H1 (cell line): ENCODE results near the gene CNNM3. TPM values are rescaled to one million over a fixed set of nuclear protein-coding genes. Genes with fewer than 3 reads are reported as not detected.

ENCODE experiments used
- NRF1 ChIP-seq: IDR thresholded peaks from 2 replicates; pipeline ENCODE4 v1.6.1; 2011; ENCODE audit warnings: mild to moderate bottlenecking, low read depth, low read length, improper control_type of control experiment
- POLR2AphosphoS5 ChIP-seq: IDR thresholded peaks from 2 replicates; pipeline ENCODE4 v1.6.1; 2011; ENCODE audit warnings: low read depth, low read length
- polyA plus RNA-seq, 7 experiments: library from polyadenylated mRNA; depleted of rRNA in 3 of 7; stranded (reverse) in 5 of 7; unstranded in 2 of 7; fragments of >200 nt in 5 of 7; fragments of 200-250 nt in 2 of 7; gene quantifications; 1 replicate in 5 of 7; 2 replicates in 1 of 7; 4 replicates in 1 of 7; pipeline versions ENCODE4 v1.2.1 to v1.2.3, GENCODE V29; 2011 to 2013; ENCODE audit warnings: missing spikeins in 2 of 7, mixed read lengths in 2 of 7
- total RNA-seq: library from RNA; stranded (reverse); fragmentation: NEBNext Ultra II Directional; extraction: Animal tissue kit (Norgen Biotek cat#: 25700); gene quantifications from 2 replicates; pipeline ENCODE4 v1.2.1, GENCODE V29; 2021

The CNNM3 gene
- total and polyA plus RNA-seq, 2 of the 8 experiments (the other 6 are each of a cell fraction or from before 2014, with no cell fraction given), result 29.1 to 29.2 TPM

GRCh38 chr2:96822786-96823185, 6.7 kb downstream of the CNNM3 start (continued):
- TF ChIP-seq NRF1 (no peak), POLR2AphosphoS5 (no peak)
